ENCODE measurements around the gene CPLX4.

DNA sequence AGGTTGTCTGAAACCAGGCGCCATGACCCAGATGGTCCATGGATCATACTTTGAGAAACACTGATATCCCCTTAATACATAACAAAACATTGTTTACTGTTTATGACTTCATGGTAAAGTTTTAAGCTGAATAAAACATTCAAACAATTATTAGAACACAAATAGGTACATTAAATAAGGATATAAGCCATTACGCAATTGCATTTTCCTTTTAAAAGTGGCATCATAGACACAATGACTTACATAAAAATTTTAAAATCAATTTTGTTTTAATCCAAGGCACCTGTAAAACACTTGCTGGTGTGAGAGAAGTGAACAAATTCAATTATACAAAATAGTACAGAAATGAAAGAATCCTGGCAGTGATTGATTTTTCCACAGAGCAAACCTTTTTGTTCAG lies 10.2 kb upstream of the CPLX4 start:
- TF ChIP-seq POLR2A (IDR thresholded peaks at IDR 0.05; ENCODE audit: low read depth, low read length) (no peak), POLR2AphosphoS5 (IDR thresholded peaks at IDR 0.05; ENCODE audit: insufficient read depth, low read depth, low read length) (no peak), CTCF (IDR thresholded peaks at IDR 0.05; ENCODE audit: extremely low read depth in 1 of 2, insufficient read depth in 1 of 2, low read depth in 1 of 2, low read length in 2 of 2) (no peak)
